ENCODE measurements around the gene NEU2. TPM values are rescaled to one million over a fixed set of nuclear protein-coding genes. Genes with fewer than 3 reads are reported as not detected.

NEU2 gene
- not detected for polyA plus RNA-seq (2013, experiment 1 of 4)
- not detected for polyA plus RNA-seq (2013, experiment 2 of 4)
- polyA plus RNA-seq (2013, experiment 3 of 4) = not detected
- not detected for polyA plus RNA-seq (2013, experiment 4 of 4)

DNA sequence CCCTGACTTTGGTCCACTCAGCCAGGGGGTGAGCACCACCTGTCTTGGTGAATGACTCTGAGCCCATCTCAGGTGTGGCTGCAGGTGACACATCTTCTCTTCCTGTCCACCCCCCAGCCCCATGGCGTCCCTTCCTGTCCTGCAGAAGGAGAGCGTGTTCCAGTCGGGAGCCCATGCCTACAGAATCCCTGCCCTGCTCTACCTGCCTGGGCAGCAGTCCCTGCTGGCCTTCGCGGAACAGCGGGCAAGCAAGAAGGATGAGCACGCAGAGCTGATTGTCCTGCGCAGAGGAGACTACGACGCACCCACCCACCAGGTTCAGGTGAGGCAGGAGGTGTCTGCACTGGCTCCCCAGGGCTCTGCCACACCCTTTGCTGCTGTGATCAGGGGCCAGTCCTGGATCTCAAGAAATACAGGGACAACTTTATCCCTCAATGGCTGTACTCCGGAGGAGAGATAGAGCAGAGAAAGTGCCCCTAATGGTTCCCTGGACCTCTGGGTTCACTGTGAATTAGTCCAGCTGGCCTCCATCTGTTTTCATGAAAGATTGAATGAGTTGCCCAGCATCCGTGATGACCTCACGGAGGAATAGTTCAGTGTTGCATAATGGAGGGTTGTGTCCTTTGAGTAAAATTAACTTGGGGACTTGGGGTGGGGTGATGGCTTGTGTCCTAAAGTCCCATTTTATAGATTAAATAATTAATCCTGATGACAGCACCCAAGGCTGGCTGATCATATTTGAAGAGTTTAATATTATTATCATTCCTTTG, at the start of gene NEU2:
NEU2 (plus strand) TSS at position 122 of the 770 bp plus-strand sequence; CDS start at position 122, 0 bp downstream.
- WGBS, 2 experiments = 95 to 96% methylated on average over 13 of the region's 13 CpGs
- Histone ChIP-seq H3K27ac (ENCODE audit: insufficient read depth, low read depth, low read length, poor library complexity, severe bottlenecking) (no peak within 1 kb of the TSS), H3K4me1 (ENCODE audit: control insufficient read depth, insufficient read depth, low read length) (peaks cover 9% of the 10 kb centered on the region)

DNA sequence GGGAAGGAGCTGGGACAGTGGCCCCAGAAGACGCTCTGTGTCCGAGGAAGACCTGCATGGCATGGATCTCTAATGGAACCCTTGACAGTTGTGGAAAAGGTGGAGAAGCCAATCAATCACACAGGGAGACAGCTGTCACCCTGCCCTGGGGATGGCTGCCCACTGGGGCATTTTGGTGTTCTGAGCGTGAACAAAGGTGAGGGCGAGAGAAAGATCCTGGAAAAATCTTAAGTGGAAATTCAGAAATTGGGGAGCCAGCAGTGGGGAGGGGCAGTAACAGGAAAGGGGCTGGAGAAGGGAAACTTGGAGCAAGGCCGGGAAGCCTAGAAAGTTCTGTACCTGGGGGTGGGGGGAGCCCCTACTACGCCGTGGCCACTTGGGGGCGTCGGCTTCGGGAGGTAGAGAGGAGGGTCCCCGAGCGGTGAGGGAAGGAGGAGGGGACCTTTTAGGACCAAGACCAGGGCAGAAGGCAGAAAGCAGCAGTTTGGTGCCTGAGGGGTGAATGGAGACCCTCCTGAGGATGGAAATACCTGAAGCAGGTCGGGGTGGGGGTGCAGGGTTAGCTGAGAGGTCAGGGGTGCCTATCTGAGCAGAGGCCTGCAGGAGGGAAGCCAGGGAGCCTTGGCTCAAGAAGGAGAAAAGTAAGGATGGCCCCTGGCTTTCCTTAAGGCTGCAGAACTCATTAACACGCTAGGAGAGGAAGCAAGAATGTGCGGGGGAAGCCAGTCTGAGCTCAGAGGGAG, 49.4 kb upstream of the NEU2 start:
- no peaks in the 10 kb centered on the region for H3K36me3 ChIP-seq (ENCODE audit: control insufficient read depth, insufficient read depth, low read length)
- WGBS, 2 experiments = 38 to 45% methylated on average over 15 of the region's 15 CpGs
- H3K9me3 ChIP-seq (ENCODE audit: control insufficient read depth, low read length) = no peaks in the 10 kb centered on the region
- H3K4me1 ChIP-seq (ENCODE audit: control insufficient read depth, insufficient read depth, low read length) = peaks cover 12% of the 10 kb centered on the region
- no peak overlapping the region for H3K4me3 ChIP-seq (ENCODE audit: insufficient read depth, low read depth, low read length)
- H3K27ac ChIP-seq (ENCODE audit: insufficient read depth, low read depth, low read length, poor library complexity, severe bottlenecking) = no peak overlapping the region
- no peaks in the 10 kb centered on the region for H3K27me3 ChIP-seq (ENCODE audit: control insufficient read depth, insufficient read depth, low read length, poor library complexity, severe bottlenecking)

More for the DNA sequence above, at the start of gene NEU2:
- Histone ChIP-seq H3K4me3 (ENCODE audit: insufficient read depth, low read depth, low read length) (no peak within 1 kb of the TSS), H3K36me3 (ENCODE audit: control insufficient read depth, insufficient read depth, low read length) (no peaks in the 10 kb centered on the region), H3K27me3 (ENCODE audit: control insufficient read depth, insufficient read depth, low read length, poor library complexity, severe bottlenecking) (no peaks in the 10 kb centered on the region), H3K9me3 (ENCODE audit: control insufficient read depth, low read length) (no peaks in the 10 kb centered on the region)

DNA sequence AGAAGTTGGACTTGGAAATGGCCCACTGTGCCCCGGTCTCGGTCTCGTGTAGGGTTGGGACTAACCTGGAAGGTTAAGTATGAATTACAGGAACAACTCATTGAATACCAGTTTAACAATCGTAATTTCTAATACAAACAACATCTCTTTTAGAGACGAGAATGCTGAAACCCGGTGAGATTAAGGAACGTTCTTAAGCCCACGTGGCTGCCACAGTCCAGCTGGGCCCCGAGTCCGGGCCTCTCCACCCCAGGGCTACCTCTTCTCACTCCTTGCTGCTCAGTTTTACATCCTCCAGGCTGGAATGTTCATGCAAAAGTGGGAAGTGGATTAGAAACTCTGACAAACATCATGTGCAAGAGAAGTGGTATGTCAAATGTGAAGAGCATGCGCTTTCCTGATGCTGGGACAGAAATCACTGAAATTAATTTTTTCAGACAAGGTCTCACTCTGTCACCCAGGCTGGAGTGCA, 48.8 kb upstream of the NEU2 start:
- Histone ChIP-seq H3K27me3 (ENCODE audit: control insufficient read depth, insufficient read depth, low read length, poor library complexity, severe bottlenecking) (no peaks in the 10 kb centered on the region), H3K4me3 (ENCODE audit: insufficient read depth, low read depth, low read length) (no peak overlapping the region), H3K27ac (ENCODE audit: insufficient read depth, low read depth, low read length, poor library complexity, severe bottlenecking) (no peak overlapping the region), H3K36me3 (ENCODE audit: control insufficient read depth, insufficient read depth, low read length) (no peaks in the 10 kb centered on the region), H3K4me1 (ENCODE audit: control insufficient read depth, insufficient read depth, low read length) (peaks cover 12% of the 10 kb centered on the region), H3K9me3 (ENCODE audit: control insufficient read depth, low read length) (no peaks in the 10 kb centered on the region)
- 87 to 89% methylated on average over 11 of the region's 11 CpGs for WGBS, 2 experiments

DNA sequence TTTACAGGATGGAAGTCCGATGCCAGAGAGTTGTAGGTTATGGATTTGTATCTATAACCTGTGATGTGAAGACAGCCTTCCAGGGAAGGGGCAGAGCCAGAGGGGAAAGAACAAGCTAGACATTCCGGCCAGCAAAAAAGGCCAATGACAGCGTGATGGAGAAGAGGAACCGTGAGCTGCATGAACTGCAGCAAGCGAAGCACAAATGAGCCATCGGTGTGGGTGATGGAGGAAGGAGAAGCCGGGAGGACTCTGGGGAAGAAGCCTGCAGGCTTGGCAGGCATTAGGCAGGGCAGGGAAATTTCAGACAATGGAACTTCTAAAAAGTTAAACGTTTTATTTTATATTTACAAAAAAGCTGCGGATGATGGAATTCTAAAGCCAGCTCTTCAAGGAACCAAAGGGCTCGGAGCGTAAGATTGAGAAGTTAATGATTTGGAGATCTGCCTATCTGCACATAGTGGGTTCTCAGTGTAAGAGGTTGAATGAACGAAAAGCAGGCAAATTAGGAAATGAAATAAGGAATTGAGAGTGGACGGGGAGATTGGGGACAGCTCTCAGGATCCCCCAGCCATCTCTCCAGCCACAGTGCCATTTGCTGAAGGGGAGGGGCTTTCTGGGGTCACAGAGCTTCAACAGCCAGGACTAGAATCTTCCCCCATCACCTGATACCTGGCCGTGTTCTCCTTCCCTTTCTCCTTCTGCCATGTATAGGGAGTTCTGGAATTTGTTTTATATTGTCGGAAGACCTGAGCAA, 47.8 kb upstream of the NEU2 start:
- Histone ChIP-seq H3K36me3 (ENCODE audit: control insufficient read depth, insufficient read depth, low read length) (no peaks in the 10 kb centered on the region), H3K27ac (ENCODE audit: insufficient read depth, low read depth, low read length, poor library complexity, severe bottlenecking) (no peak overlapping the region), H3K4me3 (ENCODE audit: insufficient read depth, low read depth, low read length) (no peak overlapping the region), H3K9me3 (ENCODE audit: control insufficient read depth, low read length) (no peaks in the 10 kb centered on the region), H3K4me1 (ENCODE audit: control insufficient read depth, insufficient read depth, low read length) (peaks cover 12% of the 10 kb centered on the region), H3K27me3 (ENCODE audit: control insufficient read depth, insufficient read depth, low read length, poor library complexity, severe bottlenecking) (no peaks in the 10 kb centered on the region)
- 94 to 96% methylated on average over 13 to 15 of the region's 15 CpGs for WGBS, 2 experiments

DNA sequence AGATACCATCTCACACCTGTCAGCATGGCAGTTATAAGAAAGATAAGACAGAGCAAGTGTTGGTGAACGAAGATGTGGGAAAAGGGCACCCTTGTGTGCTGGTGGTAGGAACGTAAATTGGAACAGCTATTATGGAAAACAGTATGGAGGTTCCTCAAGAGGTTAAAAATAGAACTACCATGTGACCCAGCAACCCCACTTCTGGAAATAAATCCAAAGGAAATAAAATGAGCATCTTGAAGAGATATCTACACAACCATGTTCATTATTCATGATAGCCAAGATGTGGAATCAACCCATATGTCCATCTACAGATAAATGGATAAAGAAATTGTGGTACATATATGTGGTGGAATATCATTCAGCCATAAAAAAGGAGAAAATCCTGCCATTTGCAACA, 46.3 kb upstream of the NEU2 start:
- no peaks in the 10 kb centered on the region for H3K36me3 ChIP-seq (ENCODE audit: control insufficient read depth, insufficient read depth, low read length)
- H3K27me3 ChIP-seq (ENCODE audit: control insufficient read depth, insufficient read depth, low read length, poor library complexity, severe bottlenecking) = no peaks in the 10 kb centered on the region
- no peak overlapping the region for H3K4me3 ChIP-seq (ENCODE audit: insufficient read depth, low read depth, low read length)
- 91 to 95% methylated on average over 2 of the region's 2 CpGs for WGBS, 2 experiments
- no peak overlapping the region for H3K27ac ChIP-seq (ENCODE audit: insufficient read depth, low read depth, low read length, poor library complexity, severe bottlenecking)
- peaks cover 12% of the 10 kb centered on the region for H3K4me1 ChIP-seq (ENCODE audit: control insufficient read depth, insufficient read depth, low read length)
- H3K9me3 ChIP-seq (ENCODE audit: control insufficient read depth, low read length) = no peaks in the 10 kb centered on the region

DNA sequence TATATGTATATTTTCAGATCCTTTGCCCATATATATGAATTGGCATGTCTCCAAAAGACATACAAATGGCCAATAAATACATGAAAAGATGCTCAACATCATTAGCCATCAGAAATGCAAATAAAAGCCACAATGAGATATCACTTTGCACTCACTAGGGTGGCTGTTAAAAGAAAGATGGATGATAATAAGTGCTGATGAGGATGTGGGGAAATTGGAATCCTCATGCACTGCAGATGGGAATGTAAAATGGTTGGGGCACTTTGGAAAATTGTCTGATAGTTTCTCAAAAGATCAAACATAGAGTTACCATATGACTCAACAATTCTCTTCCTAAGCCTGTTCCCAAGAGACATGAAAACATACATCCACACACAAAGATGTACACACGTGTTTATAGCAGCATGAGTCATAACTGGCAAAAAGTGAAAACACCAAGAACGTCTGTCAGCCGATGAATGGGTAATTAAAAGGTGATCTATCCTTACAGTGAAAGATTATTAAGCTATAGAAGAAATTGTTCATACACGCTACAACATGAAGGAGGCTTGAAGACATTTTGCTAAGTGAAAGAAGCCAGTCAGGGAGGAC, 39.1 kb upstream of the NEU2 start:
- Histone ChIP-seq H3K4me1 (ENCODE audit: control insufficient read depth, insufficient read depth, low read length) (peaks cover 1% of the 10 kb centered on the region), H3K4me3 (ENCODE audit: insufficient read depth, low read depth, low read length) (no peak overlapping the region), H3K27me3 (ENCODE audit: control insufficient read depth, insufficient read depth, low read length, poor library complexity, severe bottlenecking) (no peaks in the 10 kb centered on the region), H3K9me3 (ENCODE audit: control insufficient read depth, low read length) (no peaks in the 10 kb centered on the region), H3K27ac (ENCODE audit: insufficient read depth, low read depth, low read length, poor library complexity, severe bottlenecking) (no peak overlapping the region), H3K36me3 (ENCODE audit: control insufficient read depth, insufficient read depth, low read length) (no peaks in the 10 kb centered on the region)
- 88 to 93% methylated on average over 4 of the region's 4 CpGs for WGBS, 2 experiments

DNA sequence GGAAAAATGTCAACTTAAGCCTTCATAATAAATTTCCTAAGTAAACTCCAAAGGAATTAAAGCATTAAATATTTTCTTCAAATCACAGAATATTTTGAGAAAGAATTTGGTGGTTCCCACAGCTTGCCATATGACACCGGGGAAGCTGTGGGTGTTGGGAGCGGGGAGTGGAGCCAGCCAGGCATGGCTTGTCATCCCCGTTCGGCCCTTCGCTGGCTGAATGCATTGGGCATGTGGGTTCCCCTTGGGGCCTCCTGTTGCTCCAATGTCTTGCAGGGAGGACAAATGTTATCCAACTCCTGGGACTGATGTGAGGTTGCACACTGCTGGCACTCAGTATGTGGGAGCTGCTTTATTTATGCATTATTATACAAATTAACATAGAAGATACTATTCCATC, 38.0 kb upstream of the NEU2 start:
- Histone ChIP-seq H3K27ac (ENCODE audit: insufficient read depth, low read depth, low read length, poor library complexity, severe bottlenecking) (no peak overlapping the region), H3K27me3 (ENCODE audit: control insufficient read depth, insufficient read depth, low read length, poor library complexity, severe bottlenecking) (no peaks in the 10 kb centered on the region), H3K4me3 (ENCODE audit: insufficient read depth, low read depth, low read length) (no peak overlapping the region), H3K36me3 (ENCODE audit: control insufficient read depth, insufficient read depth, low read length) (no peaks in the 10 kb centered on the region), H3K4me1 (ENCODE audit: control insufficient read depth, insufficient read depth, low read length) (no peaks in the 10 kb centered on the region), H3K9me3 (ENCODE audit: control insufficient read depth, low read length) (no peaks in the 10 kb centered on the region)
- 79 to 87% methylated on average over 5 of the region's 5 CpGs for WGBS, 2 experiments

DNA sequence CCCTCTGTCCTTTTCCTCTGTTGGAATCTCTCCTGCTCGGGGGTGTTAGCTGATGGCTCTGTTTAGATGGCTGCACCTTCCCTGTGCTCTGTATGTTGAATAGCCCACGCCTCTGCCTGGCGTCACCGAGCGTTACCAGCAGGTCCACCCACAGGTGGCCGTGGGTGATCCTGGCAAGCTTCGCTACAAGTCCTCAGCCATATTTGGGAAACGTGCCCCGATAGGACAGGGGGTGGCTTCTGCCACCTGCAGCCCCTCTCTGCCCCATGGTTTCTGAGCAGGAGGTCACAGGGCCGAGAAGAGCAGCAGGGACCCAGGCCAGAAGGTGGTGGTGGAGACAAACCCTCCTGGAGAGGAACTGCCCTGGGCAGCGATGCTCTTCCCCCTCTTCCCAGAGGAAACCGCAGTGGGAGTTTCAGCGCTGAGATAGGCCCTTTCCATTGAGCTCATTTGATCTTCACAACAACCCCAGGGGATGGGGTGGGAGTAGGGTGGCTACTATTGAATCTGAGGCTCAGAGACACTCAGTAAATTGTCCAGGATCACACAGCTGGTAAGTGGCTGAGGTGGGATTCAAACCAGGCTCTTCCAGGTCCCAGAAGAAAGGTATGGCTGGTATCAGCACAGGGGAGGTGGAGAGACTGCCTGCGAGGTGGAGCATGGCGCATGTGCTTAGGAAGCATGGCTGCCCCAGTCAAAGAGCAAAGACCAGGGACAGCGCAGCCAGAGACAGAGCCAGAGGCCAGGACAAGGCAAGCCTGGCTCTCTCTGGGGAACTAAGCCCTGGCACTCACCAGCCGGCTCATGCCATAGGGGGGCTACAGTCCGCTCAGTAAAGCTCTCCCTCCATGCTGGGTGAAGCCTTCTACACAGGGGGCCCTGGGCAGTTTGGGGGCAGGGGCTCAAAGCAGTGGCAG, 34.5 kb upstream of the NEU2 start:
- no peaks in the 10 kb centered on the region for H3K27me3 ChIP-seq (ENCODE audit: control insufficient read depth, insufficient read depth, low read length, poor library complexity, severe bottlenecking)
- H3K27ac ChIP-seq (ENCODE audit: insufficient read depth, low read depth, low read length, poor library complexity, severe bottlenecking) = no peak overlapping the region
- WGBS, 2 experiments = 93% methylated on average over 17 to 18 of the region's 18 CpGs
- H3K36me3 ChIP-seq (ENCODE audit: control insufficient read depth, insufficient read depth, low read length) = no peaks in the 10 kb centered on the region
- H3K9me3 ChIP-seq (ENCODE audit: control insufficient read depth, low read length) = no peaks in the 10 kb centered on the region
- no peaks in the 10 kb centered on the region for H3K4me1 ChIP-seq (ENCODE audit: control insufficient read depth, insufficient read depth, low read length)
- H3K4me3 ChIP-seq (ENCODE audit: insufficient read depth, low read depth, low read length) = no peak overlapping the region

DNA sequence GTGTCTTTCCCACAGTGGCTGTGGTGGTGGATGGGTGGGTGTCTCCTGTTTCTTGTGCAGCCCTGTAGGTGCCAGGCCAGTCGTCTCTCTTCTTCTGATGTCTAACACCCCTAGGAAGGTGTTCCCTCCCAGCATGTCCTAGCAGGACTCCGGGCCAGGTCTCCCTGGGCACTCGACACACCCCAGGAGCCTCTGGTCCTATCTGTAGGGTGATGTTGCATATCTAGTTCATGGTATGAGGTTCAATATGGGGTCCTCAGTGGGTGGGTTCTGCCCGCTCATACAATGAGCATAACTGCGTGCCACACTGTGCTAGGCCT, 33.8 kb upstream of the NEU2 start:
- 81 to 83% methylated on average over 5 of the region's 5 CpGs for WGBS, 2 experiments
- no peak overlapping the region for H3K4me3 ChIP-seq (ENCODE audit: insufficient read depth, low read depth, low read length)
- H3K27ac ChIP-seq (ENCODE audit: insufficient read depth, low read depth, low read length, poor library complexity, severe bottlenecking) = no peak overlapping the region
- no peaks in the 10 kb centered on the region for H3K27me3 ChIP-seq (ENCODE audit: control insufficient read depth, insufficient read depth, low read length, poor library complexity, severe bottlenecking)
- no peaks in the 10 kb centered on the region for H3K4me1 ChIP-seq (ENCODE audit: control insufficient read depth, insufficient read depth, low read length)
- no peaks in the 10 kb centered on the region for H3K36me3 ChIP-seq (ENCODE audit: control insufficient read depth, insufficient read depth, low read length)
- no peaks in the 10 kb centered on the region for H3K9me3 ChIP-seq (ENCODE audit: control insufficient read depth, low read length)
